Measurements from ENCODE around the gene SIMC1. TPM values are rescaled to one million over a fixed set of nuclear protein-coding genes. Genes with fewer than 3 reads are reported as not detected.

The SIMC1 gene
- total RNA-seq, 1 donor from 2014 or later: 11.5 TPM

GRCh38 chr5:176355400-176356178, 117.4 kb downstream of the SIMC1 start:
- TF ChIP-seq CTCF (IDR thresholded peaks at IDR 0.05; ENCODE audit: insufficient read depth, low read length, poor library complexity, severe bottlenecking): no peak
- Histone ChIP-seq H3K27me3 (ENCODE audit: control insufficient read depth, insufficient read depth, low read length) (no peaks in the 10 kb centered on the region), H3K4me3 (ENCODE audit: low read depth, low read length) (no peak overlapping the region), H3K36me3 (ENCODE audit: control insufficient read depth, insufficient read depth, low read length) (peaks cover 1% of the 10 kb centered on the region)
- DNase-seq (ENCODE audit: low read depth): no peak

GRCh38 chr5:176356179-176356566, 117.9 kb downstream of the SIMC1 start:
- DNase-seq (ENCODE audit: low read depth): no peak
- H3K4me3 ChIP-seq (ENCODE audit: low read depth, low read length): no peak overlapping the region
- no peak for TF ChIP-seq CTCF (IDR thresholded peaks at IDR 0.05; ENCODE audit: insufficient read depth, low read length, poor library complexity, severe bottlenecking)
- H3K36me3 ChIP-seq (ENCODE audit: control insufficient read depth, insufficient read depth, low read length): peaks cover 1% of the 10 kb centered on the region
- H3K27me3 ChIP-seq (ENCODE audit: control insufficient read depth, insufficient read depth, low read length): no peaks in the 10 kb centered on the region

GRCh38 chr5:176359658-176360057, 121.4 kb downstream of the SIMC1 start:
- Histone ChIP-seq H3K27me3 (ENCODE audit: control insufficient read depth, insufficient read depth, low read length) (no peaks in the 10 kb centered on the region), H3K36me3 (ENCODE audit: control insufficient read depth, insufficient read depth, low read length) (peaks cover 1% of the 10 kb centered on the region), H3K4me3 (ENCODE audit: low read depth, low read length) (no peak overlapping the region)
- DNase-seq (ENCODE audit: low read depth): no peak
- TF ChIP-seq CTCF (IDR thresholded peaks at IDR 0.05; ENCODE audit: insufficient read depth, low read length, poor library complexity, severe bottlenecking): no peak

GRCh38 chr5:176360894-176361436, 122.7 kb downstream of the SIMC1 start:
- TF ChIP-seq CTCF (IDR thresholded peaks at IDR 0.05; ENCODE audit: insufficient read depth, low read length, poor library complexity, severe bottlenecking): no peak
- peak overlapping the region; percentile 93 for H3K4me3 ChIP-seq (ENCODE audit: low read depth, low read length)
- H3K27me3 ChIP-seq (ENCODE audit: control insufficient read depth, insufficient read depth, low read length): no peaks in the 10 kb centered on the region
- DNase-seq (ENCODE audit: low read depth): no peak
- H3K36me3 ChIP-seq (ENCODE audit: control insufficient read depth, insufficient read depth, low read length): peaks cover 1% of the 10 kb centered on the region

GRCh38 chr5:176361437-176362232, 123.4 kb downstream of the SIMC1 start, which contains the start of gene KIAA1191:
KIAA1191 (minus strand) TSS chr5:176361764; CDS start chr5:176359508, 2,256 bp downstream.
- no peaks in the 10 kb centered on the region for H3K27me3 ChIP-seq (ENCODE audit: control insufficient read depth, insufficient read depth, low read length)
- peak within 1 kb of the TSS; percentile 93 for H3K4me3 ChIP-seq (ENCODE audit: low read depth, low read length)
- no peaks in the 10 kb centered on the region for H3K36me3 ChIP-seq (ENCODE audit: control insufficient read depth, insufficient read depth, low read length)
- peak; percentile 24 for TF ChIP-seq CTCF (IDR thresholded peaks at IDR 0.05; ENCODE audit: insufficient read depth, low read length, poor library complexity, severe bottlenecking)
- DNase-seq (ENCODE audit: low read depth): peak; percentile 74
